Measurements from ENCODE around the gene CDH13.

GRCh38 chr16:82992786-82993185 is 366.0 kb downstream of the CDH13 start:
- TF ChIP-seq CBX2 (IDR thresholded peaks at IDR 0.05; ENCODE audit: borderline replicate concordance, low read depth) (no peak), POLR2A (IDR thresholded peaks at IDR 0.05; ENCODE audit: low read length) (no peak), RCOR1 (IDR thresholded peaks at IDR 0.05; ENCODE audit: low read depth, low read length) (no peak), RFX5 (IDR thresholded peaks at IDR 0.05) (no peak), SREBF2 (IDR thresholded peaks at IDR 0.05) (no peak)
- TF ChIP-seq, protein P1, sequence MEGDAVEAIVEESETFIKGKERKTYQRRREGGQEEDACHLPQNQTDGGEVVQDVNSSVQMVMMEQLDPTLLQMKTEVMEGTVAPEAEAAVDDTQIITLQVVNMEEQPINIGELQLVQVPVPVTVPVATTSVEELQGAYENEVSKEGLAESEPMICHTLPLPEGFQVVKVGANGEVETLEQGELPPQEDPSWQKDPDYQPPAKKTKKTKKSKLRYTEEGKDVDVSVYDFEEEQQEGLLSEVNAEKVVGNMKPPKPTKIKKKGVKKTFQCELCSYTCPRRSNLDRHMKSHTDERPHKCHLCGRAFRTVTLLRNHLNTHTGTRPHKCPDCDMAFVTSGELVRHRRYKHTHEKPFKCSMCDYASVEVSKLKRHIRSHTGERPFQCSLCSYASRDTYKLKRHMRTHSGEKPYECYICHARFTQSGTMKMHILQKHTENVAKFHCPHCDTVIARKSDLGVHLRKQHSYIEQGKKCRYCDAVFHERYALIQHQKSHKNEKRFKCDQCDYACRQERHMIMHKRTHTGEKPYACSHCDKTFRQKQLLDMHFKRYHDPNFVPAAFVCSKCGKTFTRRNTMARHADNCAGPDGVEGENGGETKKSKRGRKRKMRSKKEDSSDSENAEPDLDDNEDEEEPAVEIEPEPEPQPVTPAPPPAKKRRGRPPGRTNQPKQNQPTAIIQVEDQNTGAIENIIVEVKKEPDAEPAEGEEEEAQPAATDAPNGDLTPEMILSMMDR (IDR thresholded peaks at IDR 0.05): no peak
